NCI-H187 treated with DMSO at 0.1 percent for 48 hours (cell line): ENCODE data around the gene HK1.
A peak's percentile ranks its signal among the peaks of the same experiment; 100 is the strongest.
"Not testable (repeated sequence)": the region's sequence is repeated elsewhere in the genome, so short reads cannot be mapped to it uniquely, and the experiment has no call there.

Source experiments
- DNase-seq: peaks from one replicate; lab custom pipeline; 2025; lab: John Stamatoyannopoulos, UW

HK1 gene

DNA sequence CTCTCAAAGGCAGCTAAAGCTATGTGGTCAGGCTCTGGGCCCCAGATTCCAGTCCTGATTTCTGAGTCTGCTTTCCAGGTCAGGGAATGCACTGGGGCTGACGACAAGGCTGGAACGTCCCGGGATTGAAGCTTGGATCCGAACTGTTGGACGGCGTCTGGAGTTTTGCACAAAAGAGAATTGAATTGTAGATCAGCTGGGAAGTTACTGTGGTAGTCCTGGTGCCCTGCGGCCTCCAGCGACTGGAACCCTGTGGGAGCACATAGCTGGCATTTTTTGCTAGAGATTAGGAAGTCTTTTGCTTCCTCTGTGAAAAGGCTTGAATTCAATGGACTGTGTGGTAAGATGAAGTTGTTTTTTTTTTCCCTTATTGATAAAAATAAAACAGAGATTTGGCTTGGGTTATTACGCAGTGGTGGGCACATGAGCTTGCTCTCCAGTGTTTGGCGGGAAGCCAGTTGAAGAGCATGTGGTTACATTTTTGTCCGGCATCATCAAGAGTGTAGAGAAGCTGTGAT lies at the start of gene HK1:
Gene HK1, plus strand, starts transcription at position 51 of the 518 bp plus-strand sequence.
- DNase-seq = no peak

GRCh38 chr10:69229616-69229916 lies 48.7 kb upstream of the HK1 start:
- DNase-seq = no peak

DNA sequence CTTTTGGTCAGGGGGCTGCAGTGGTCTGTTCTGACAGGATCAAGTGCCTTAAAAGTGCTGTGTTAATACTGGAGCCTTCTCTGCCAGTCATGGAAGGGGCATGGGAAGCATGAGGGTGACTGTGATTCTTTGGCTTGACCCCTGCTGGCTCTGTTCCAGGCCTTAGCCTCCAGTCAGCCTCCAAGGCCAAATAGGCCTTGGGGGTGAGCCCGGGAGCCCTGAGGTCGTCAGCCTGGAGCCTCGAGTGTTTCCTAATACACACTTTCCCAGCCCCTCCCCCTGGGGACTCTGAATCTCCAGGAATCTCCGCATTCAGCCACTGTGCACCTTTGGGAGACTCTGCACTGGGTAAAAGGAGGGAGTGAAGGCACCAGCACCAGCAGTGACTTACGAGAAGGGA lies 48.2 kb upstream of the HK1 start:
- DNase-seq = no peak

- DNase-seq = no peak
Measured at GRCh38 chr10:69232252-69232651, 46.0 kb upstream of the HK1 start.

DNA sequence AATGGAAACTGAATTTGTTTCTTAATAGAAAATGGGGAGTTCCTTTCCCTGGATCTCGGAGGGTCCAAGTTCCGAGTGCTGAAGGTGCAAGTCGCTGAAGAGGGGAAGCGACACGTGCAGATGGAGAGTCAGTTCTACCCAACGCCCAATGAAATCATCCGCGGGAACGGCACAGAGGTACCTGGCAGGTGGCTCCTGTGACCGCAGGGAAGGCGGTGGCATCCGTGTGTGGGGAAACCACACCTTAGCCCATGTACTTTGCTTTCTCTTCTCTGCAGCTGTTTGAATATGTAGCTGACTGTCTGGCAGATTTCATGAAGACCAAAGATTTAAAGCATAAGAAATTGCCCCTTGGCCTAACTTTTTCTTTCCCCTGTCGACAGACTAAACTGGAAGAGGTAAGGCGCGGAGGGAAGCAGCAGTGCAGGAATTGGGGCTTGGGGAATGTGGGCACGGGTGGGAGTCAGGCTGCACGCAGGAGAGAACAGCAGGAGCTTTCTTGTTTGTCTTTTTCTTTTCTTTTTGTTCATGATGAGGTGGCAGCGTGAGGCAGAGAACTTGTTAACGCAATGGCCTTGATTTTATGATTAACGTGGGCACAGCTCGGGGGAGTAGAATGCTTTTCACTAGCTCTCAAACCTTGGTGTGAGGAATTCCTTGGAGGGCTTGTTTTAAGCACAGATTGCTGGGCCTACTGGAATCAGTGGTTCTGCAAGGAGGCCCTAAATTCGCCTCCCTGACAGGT lies 45.4 kb upstream of the HK1 start:
- no peak for DNase-seq

DNA sequence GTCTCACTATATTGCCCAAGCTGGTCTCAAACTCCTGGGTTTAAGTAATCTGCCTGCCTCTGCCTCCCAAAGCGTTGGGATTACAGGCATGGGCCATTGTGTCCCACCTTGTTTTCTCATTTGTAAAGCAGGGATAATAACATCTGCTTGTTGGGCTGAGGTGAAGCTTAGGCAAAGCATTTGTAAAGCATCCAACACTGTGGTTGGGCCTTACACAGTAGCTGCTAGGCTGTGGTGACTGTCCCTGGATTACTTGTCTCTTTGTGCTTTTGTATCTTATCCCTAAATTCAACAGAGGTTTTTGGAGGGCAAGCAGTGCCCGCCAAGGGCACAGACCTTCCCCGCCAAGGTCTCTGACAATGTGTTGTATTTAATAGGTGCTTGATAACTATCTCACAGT lies 43.8 kb upstream of the HK1 start:
- no peak for DNase-seq

DNA sequence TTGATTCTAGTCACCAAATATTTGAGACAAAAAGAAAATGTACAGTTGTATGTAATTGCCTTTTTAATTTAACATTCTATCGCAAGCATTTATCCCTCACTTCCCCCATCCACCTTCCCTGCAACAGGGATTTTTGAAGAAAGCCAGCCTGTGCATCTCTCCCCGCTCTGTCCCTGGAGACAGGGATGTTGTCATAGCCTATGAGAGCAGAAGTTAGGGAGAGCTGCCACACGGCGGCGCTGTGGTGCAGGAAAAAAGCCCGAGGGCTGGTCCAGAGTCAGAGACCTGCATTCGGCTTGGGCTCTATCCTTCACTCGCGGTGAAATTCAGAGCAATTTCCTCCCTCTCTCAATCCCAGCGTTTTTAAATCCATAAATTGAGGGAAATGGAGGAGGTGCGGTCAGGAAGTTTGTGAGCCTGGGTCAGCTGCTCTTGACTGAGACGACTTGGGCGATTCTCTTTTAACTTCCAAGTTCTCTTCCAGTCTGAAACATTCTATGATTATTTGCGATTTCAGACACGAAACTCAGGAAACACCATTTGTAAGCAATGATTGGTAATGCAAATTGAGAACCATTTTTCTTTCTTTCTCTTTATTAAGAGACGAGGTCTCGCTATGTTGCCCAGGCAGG lies 40.7 kb upstream of the HK1 start:
- DNase-seq = peak; percentile 38

GRCh38 chr10:69239136-69239535 lies 39.2 kb upstream of the HK1 start:
- no peak for DNase-seq

DNA sequence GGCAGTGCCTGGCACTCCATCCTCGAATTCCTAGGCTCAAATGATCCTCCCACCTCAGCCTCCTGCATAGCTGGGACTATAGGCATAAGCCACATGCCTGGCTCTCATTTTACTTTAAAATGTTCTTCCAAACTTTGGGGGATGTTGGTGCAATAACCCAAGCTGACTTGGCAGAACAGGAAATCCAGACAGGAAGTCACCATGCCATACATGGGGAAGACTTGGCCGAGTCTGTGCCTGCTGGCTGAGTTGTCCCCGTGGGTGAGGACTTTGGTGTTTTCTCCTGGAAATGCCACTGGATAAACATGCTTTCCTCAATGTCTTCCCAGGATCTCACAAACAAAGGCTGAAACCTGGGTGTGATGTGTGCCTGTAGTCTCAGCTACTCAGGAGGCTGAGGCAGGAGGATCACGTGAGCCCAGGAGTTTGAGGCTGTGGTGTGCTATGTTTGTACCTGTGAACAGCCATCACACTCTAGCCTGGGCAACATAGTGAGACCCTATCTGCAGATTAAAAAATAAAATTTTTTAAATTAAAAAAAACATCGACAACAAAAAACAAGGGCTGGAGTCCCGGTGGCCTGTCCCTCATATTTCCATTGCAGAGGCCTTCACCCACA lies 38.4 kb upstream of the HK1 start:
- DNase-seq = no peak

DNA sequence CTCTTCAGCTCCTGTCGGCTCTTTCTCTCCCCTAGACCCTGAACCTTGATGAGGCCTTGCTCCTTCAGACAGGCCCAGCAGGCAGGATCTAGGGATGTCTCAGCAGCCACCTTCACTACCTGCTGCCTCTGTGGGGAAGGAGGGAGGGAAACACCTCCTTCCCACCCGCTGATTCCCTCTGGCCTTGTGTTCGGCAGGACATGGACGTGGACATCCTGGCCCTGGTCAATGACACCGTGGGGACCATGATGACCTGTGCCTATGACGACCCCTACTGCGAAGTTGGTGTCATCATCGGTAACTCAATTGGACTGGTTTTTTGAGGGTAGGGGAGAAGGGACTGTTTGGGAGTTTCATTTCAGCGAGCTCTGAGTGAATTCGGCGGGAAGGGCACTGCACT lies 37.8 kb upstream of the HK1 start:
- DNase-seq = no peak

DNA sequence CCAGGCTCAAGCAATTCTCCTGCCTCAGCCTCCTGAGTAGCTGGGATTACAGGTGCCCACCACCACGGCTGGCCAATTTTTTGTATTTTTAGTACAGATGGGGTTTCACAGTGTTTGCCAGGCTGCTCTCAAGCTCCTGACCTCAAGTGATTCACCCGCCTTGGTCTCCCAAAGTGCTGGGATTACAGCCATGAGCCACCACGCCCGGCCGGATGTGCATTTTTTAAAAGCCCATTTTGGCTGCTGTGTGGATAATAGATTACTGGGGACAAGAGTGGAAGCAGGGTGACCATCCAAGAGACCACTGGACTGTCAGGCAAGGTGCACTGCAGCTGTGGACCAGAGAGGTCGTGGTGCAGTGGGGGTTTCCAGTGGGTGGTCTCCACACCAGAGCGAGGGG lies 36.7 kb upstream of the HK1 start:
- DNase-seq = no peak

DNA sequence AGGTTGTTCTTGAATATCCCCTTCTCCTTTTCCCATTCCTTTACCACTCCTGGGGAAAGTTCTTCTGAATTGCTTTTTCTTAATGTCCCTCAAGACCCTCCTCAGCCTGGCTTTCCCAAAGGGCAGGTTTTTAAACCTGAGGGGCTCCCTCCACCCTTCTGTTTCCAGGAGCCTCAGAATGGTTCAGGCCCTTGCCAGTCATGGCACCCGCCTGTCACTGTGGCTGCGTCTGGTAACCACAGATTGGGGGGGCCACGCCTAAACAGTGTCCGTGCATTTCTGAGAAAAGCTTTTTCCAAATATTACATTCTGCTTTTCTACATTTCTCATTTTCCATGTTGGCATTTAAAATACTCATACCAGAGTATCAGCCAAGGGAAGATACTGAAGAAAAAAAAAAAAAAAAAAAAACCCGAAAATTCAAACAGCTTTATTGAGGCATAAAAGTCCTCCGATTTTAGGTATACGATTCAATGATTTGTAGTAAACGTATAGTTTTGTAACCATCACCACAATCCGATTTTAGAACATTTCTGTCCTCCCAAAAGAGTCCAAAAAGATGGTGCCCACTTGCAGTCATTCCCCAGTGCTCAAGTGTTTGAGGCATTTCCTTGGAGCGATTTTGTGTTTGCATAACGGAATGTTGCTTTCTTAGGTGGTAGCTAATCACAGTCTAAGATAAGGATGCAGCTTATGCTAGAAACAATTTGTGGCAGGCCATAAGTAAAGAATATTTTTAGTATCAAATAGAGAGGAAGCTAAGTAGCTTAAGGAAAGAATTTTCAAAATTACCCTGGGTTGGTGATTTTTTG lies 36.0 kb upstream of the HK1 start:
- DNase-seq = no peak

DNA sequence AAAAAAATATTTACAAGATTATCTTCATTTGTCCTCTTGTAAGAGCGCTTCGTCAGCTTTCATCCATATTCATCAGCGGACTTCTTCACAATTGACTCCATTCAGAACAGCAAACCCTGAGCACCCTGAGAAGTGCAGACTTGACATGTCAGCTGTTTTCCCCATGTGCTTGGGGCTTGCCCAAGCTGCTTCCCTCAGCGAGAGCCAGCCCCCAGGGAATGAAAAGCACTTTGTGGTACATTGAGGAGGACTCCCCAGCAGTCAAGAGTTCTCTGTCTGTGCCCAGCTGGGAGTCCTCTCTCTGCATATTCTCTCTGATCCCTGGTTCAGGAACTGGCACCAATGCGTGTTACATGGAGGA lies 35.5 kb upstream of the HK1 start:
- peak; percentile 11 for DNase-seq

DNA sequence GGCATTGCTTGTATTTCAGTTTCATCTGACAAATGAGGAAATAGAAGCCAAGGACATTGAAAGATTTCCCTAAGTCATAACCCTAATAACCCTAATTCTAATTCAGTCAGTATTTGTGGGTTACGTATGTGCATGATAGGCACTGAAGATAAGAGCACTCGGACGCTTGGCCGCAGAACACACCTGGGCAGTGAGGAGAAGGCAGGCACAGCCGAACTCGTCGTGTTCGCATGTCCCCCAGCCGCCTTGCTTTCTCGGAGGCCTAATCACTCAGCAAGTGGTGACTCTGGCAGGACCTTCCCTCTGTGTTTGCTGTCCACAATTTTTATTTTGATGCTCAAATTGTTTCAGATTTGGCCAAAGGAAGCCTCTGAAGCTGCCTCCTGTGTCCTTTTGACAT lies 34.5 kb upstream of the HK1 start:
- DNase-seq = no peak

DNA sequence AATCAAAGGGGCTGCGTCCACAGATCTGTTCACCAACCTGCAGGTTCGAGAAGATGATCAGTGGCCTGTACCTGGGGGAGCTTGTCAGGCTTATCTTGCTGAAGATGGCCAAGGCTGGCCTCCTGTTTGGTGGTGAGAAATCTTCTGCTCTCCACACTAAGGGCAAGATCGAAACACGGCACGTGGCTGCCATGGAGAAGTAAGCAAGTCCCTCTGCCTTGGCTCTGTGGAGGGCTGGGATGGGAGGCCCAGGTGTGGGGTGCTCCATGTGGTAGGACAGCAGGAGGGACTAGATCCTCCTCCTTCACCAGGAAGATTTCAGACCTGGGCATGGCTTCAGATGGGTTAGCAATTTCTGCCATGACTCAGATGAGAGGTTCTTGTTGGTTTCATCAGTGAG lies 32.3 kb upstream of the HK1 start:
- DNase-seq = no peak

DNA sequence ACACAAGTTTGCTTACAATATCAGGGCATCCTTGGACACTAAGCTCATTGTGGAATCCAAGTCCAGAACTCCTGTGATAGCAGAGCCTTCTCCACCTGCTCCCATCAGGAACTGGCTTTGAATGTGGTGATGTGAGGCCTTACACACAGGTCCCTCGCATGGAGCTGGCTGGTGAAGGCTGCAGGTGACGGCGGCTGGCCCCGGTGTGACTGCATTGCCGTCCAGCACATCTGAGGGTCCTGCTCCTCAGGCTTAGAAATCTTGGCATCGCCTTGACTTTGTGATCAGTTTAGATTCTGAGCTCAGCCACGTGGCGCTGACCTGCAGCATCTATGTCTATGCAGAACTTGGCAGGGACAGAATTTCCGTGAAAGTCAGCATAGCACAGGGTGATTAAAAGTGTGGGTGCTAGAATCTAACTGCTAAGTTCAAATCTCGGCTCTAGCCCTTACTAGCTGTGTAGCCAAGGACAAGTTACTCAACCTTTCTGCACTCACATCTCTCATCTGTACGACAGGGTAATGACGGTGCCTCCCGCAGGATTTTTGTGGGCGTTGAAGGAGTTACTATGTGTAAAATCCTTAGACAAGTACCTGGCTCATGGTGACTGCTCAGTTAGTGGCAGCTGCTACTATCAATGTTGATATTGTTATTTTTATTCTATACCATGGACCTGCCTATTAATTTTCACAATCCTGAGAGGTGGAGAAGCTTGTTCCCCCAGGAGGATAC lies 31.5 kb upstream of the HK1 start:
- no peak for DNase-seq

GRCh38 chr10:69247313-69247710 lies 31.0 kb upstream of the HK1 start:
- no peak for DNase-seq

DNA sequence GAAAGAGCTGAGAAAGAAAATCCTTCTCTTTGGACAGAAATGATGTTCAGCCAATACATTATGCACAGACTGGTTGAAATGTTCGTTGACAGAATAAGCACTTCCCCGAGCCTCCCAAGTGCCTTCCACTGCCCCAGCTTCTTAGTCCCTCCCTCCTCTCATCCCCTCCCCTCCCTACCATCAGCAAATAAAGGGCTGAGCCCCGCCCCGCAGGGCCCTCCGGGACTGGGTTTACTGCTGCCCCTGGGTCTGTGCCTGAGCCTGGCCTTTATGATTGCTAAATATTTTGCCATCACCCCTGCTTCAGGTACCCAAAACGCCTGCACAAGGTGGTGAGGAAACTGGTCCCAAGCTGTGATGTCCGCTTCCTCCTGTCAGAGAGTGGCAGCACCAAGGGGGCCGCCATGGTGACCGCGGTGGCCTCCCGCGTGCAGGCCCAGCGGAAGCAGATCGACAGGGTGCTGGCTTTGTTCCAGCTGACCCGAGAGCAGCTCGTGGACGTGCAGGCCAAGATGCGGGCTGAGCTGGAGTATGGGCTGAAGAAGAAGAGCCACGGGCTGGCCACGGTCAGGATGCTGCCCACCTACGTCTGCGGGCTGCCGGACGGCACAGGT lies 30.1 kb upstream of the HK1 start:
- no peak for DNase-seq

DNA sequence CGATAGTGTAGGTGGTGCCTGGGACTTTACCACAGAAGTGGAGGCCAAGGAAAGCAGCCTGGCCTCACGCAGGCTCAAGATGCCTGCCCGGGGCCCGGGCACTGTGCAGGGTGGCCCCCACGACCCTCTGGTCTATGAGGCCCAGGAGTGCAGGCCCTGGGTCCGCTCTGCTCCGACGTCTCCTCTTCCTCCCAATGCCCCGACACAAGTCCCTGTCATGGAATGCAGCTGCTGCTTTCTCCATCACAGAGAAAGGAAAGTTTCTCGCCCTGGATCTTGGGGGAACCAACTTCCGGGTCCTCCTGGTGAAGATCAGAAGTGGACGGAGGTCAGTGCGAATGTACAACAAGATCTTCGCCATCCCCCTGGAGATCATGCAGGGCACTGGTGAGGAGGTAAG lies 28.3 kb upstream of the HK1 start:
- no peak for DNase-seq

- DNase-seq = not testable (repeated sequence)
Measured at GRCh38 chr10:69251417-69251816, 26.9 kb upstream of the HK1 start.

- DNase-seq = no peak
Measured at GRCh38 chr10:69253171-69253570, 25.1 kb upstream of the HK1 start.

- no peak for DNase-seq
Measured at GRCh38 chr10:69254877-69255276, 23.4 kb upstream of the HK1 start.
